A549 (cell line): ENCODE data around the gene EFNA5. TPM values are rescaled to one million over a fixed set of nuclear protein-coding genes. Genes with fewer than 3 reads are reported as not detected.

Experiments
- ATAC-seq, 2 experiments: fragments of 200-7000 bp in 1 of 2; fragments of >200 bp in 1 of 2; cut with Nextera tagmentation in 1 of 2; cut with Tn5 transposase in 1 of 2; 3 replicates each; pipeline versions ENCODE4 v1.8.0 to v1.9.1; 2018 to 2020; ENCODE audit warnings: mild to moderate bottlenecking in 1 of 2, moderate library complexity in 1 of 2
- CTCF ChIA-PET: fragments of 300-600 bp; sonication (Branson Sonifier 250); formaldehyde crosslinking; extraction: SDS; loops from one replicate; lab custom pipeline; 2021; ENCODE audit warnings: antibody characterized with exemption, inconsistent platforms; lab: Yijun Ruan, JAX
- POLR2A ChIA-PET: fragments of 350-600 bp; formaldehyde crosslinking; extraction: SDS; loops from one replicate; lab custom pipeline; 2021; ENCODE audit warnings: antibody characterized with exemption, inconsistent platforms; lab: Yijun Ruan, JAX
- DNase-seq, 2 experiments: peaks; one replicate each; pipeline versions ENCODE4 v3.0.0 to v3.0.0-alpha.2; 2011 to 2016; ENCODE audit warnings: low read depth in 1 of 2, low spot score in 1 of 2
- FAIRE-seq: peaks from 2 replicates; lab custom pipeline; 2011; peaks lifted over from hg19 to GRCh38; lab: Jason Lieb, UNC
- H3K27ac ChIP-seq, 2 experiments: fragments of >200 bp; sonication (Bioruptor Twin); formaldehyde crosslinking; 3 replicates each; pipeline ENCODE4 v1.5.1; 2016 to 2017
- H3K4me1 ChIP-seq: fragments of >200 bp; sonication (Bioruptor Twin); formaldehyde crosslinking; 3 replicates; pipeline ENCODE4 v1.6.1; 2016
- H3K4me2 ChIP-seq: fragments of >200 bp; sonication (Bioruptor Twin); formaldehyde crosslinking; 3 replicates; pipeline ENCODE4 v1.6.1; 2016
- H3K4me3 ChIP-seq: fragments of >200 bp; sonication (Bioruptor Twin); formaldehyde crosslinking; 3 replicates; pipeline ENCODE4 v1.5.1; 2016
- H3K9me3 ChIP-seq: fragments of >200 bp; sonication (Bioruptor Twin); formaldehyde crosslinking; 3 replicates; pipeline ENCODE4 v1.6.1; 2016
- FOSB ChIP-seq: fragments of 250-450 bp; sonication (Bioruptor Pico); IDR thresholded peaks from 2 replicates; pipeline ENCODE4 v1.5.0; 2020; ENCODE audit warnings: mild to moderate bottlenecking, moderate library complexity
- HES2 ChIP-seq: fragments of >200 bp; sonication (Bioruptor Twin); formaldehyde crosslinking; IDR thresholded peaks from 2 replicates; pipeline ENCODE4 v1.6.1; 2016
- HEYL ChIP-seq: fragments of 250-450 bp; sonication (Bioruptor Pico); IDR thresholded peaks from 2 replicates; pipeline ENCODE4 v1.8.0; 2021; ENCODE audit warnings: mild to moderate bottlenecking, moderate library complexity
- HMGXB4 ChIP-seq: fragments of 250-450 bp; sonication (Bioruptor Pico); IDR thresholded peaks from 2 replicates; pipeline ENCODE4 v1.5.0; 2021; ENCODE audit warnings: mild to moderate bottlenecking, moderate library complexity, borderline replicate concordance
- MAFK ChIP-seq: fragments of 450-650 bp; IDR thresholded peaks from 2 replicates; pipeline ENCODE4 v1.6.1; 2014; ENCODE audit not compliant: partially characterized antibody
- POLR2A ChIP-seq: IDR thresholded peaks from 2 replicates; pipeline ENCODE4 v1.6.1; 2012; ENCODE audit warnings: mild to moderate bottlenecking, low read length
- RAD21 ChIP-seq, 2 experiments: fragments of >200 bp in 1 of 2; sonication (Bioruptor Twin) in 1 of 2; formaldehyde crosslinking in 1 of 2; IDR thresholded peaks in 1 of 2; conservative IDR thresholded peaks in 1 of 2; 2 replicates in 1 of 2; 3 replicates in 1 of 2; pipeline ENCODE4 v1.6.1; 2012 to 2018; ENCODE audit warnings: inconsistent platforms in 1 of 2
- SREBF2 ChIP-seq: fragments of 450-650 bp; IDR thresholded peaks from 2 replicates; pipeline ENCODE4 v1.6.1; 2014; ENCODE audit warnings: mild to moderate bottlenecking, moderate library complexity
- ZC3H11A ChIP-seq: fragments of 450-650 bp; IDR thresholded peaks from 2 replicates; pipeline ENCODE4 v1.6.1; 2014; ENCODE audit warnings: antibody characterized with exemption, mild to moderate bottlenecking
- WGBS: methylation state at CpG from one replicate; pipeline ENCODE4 v1.1.6; 2017; ENCODE audit errors: missing lambda C conversion rate; 5-methylcytosine and 5-hydroxymethylcytosine counted together
- polyA plus RNA-seq, 4 experiments: library from polyadenylated mRNA; depleted of rRNA in 3 of 4; stranded (reverse); fragments of >200 nt; fragmentation: RNase III in 1 of 4; extraction: RNeasy Plus Mini Kit Qiagen cat#74134 plus additional on column Dnase treatment in 1 of 4; gene quantifications; 2 replicates in 3 of 4; 3 replicates in 1 of 4; pipeline ENCODE4 v1.2.3, GENCODE V29; 2011 to 2017
- TF ChIP-seq, protein P1 (sequence below): fragments of 250-450 bp; sonication (Bioruptor Pico); IDR thresholded peaks from 2 replicates; pipeline ENCODE4 v1.5.0; 2020; ENCODE audit warnings: low read depth, mild to moderate bottlenecking, moderate library complexity

Gene EFNA5
- polyA plus RNA-seq, 2 of the 4 experiments (the other 2 are of a cell fraction) = 8.5 to 20.7 TPM

GRCh38 chr5:107541400-107541799 is 129.3 kb downstream of the EFNA5 start:
- no peak overlapping the region for H3K4me3 ChIP-seq
- peak in 1 of 2 experiments; percentile 32 for DNase-seq
- ATAC-seq = no peak
- peak overlapping the region; percentile 85 to 90 for H3K27ac ChIP-seq
- WGBS = 82% methylated on average over 1 of the region's 1 CpG
- peak overlapping the region; percentile 71 for H3K4me2 ChIP-seq
- H3K9me3 ChIP-seq = no peaks in the 10 kb centered on the region
- FAIRE-seq = no peak
- ChIA-PET POLR2A (interaction anchor here (0.7 to 3.0 kb wide), 2 partner anchors 30 to 61 kb away, joined by 3 to 19 read pairs; no protein-coding TSS in a partner anchor), CTCF (interaction anchor here (2.0 to 2.1 kb wide), 2 partner anchors 31 to 72 kb away, joined by 7 to 8 read pairs; no protein-coding TSS in a partner anchor)
- H3K4me1 ChIP-seq = peaks cover 75% of the 10 kb centered on the region
- TF ChIP-seq MAFK (peak; percentile 21), HEYL (CRISPR knock-in tag) (no peak)

DNA sequence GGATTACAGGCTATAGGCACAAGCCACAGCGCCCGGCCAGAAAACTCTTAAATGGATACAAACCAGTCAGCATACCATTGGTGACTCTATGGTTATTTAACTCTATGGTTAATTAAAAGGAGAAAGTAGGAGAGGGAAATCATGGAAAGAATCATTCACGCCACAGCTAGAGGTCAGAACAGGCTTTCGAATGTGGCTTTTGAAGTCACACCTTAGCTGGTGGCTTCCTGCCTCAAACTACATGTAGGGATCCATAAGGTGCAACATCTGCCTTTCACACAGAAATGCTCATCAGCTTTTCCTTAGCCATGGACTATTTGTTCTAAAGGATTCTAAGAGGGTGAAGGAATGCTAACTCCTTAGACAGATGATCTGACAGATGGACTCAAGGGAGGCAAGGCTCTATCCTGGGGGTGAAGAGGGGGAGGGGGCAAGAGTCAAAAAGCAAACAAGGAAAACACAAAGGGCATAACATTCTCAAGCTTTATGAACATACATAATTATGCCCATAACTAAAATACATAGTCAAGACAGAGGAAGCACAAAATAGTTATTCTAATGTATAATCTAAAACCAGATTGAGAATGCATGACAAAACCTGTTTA is 130.9 kb downstream of the EFNA5 start:
- ATAC-seq (no peak), FAIRE-seq (no peak), DNase-seq (peak in 1 of 2 experiments; percentile 24)
- H3K4me1 ChIP-seq = peaks cover 77% of the 10 kb centered on the region
- H3K9me3 ChIP-seq = no peaks in the 10 kb centered on the region
- 93% methylated on average over 4 of the region's 4 CpGs for WGBS
- POLR2A ChIA-PET = no interaction called here
- 0 out of 5 replicates have a peak, but pooled peaks have one; percentile 3 to 20 for TF ChIP-seq RAD21 (conservative IDR thresholded peaks at IDR 0.05 in 1 of 2, IDR thresholded peaks at IDR 0.05 in 1 of 2)
- TF ChIP-seq, protein P1, sequence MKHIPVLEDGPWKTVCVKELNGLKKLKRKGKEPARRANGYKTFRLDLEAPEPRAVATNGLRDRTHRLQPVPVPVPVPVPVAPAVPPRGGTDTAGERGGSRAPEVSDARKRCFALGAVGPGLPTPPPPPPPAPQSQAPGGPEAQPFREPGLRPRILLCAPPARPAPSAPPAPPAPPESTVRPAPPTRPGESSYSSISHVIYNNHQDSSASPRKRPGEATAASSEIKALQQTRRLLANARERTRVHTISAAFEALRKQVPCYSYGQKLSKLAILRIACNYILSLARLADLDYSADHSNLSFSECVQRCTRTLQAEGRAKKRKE = no peak
- no peak for TF ChIP-seq FOSB (CRISPR knock-in tag)
- TF ChIP-seq, all 56 proteins: peak for 1
- Histone ChIP-seq H3K4me3 (no peak overlapping the region), H3K27ac (peak overlapping the region; percentile 70 to 90), H3K4me2 (peak overlapping the region; percentile 38)
- CTCF ChIA-PET = interaction anchor here (0.9 to 2.0 kb wide), 4 partner anchors 8 to 70 kb away, joined by 3 to 8 read pairs (median 4); no protein-coding TSS in a partner anchor

GRCh38 chr5:107538805-107539445 is 131.8 kb downstream of the EFNA5 start:
- ATAC-seq (no peak), FAIRE-seq (no peak), DNase-seq (no peak)
- CTCF ChIA-PET = interaction anchor here (0.7 to 1.3 kb wide), 7 partner anchors 11 to 157 kb away, joined by 3 read pairs; no protein-coding TSS in a partner anchor
- peaks cover 71% of the 10 kb centered on the region for H3K4me1 ChIP-seq
- peak overlapping the region; percentile 5; the same call in 1 of the 3 replicates for H3K4me2 ChIP-seq
- TF ChIP-seq ZC3H11A (no peak), SREBF2 (no peak)
- POLR2A ChIA-PET = no interaction called here
- peak overlapping the region; percentile 70 to 90; a peak in 5 of 6 replicates for H3K27ac ChIP-seq
- no peaks in the 10 kb centered on the region for H3K9me3 ChIP-seq
- WGBS = 93% methylated on average over 5 of the region's 5 CpGs
- H3K4me3 ChIP-seq = no peak overlapping the region

- Histone ChIP-seq H3K9me3 (no peaks in the 10 kb centered on the region), H3K27ac (peak overlapping the region; percentile 11 to 70; a peak in 4 of 6 replicates), H3K4me2 (peak overlapping the region; percentile 4; the same call in 1 of the 3 replicates), H3K4me3 (no peak overlapping the region), H3K4me1 (peaks cover 65% of the 10 kb centered on the region)
- no peak for FAIRE-seq
- CTCF ChIA-PET = interaction anchor here (0.7 to 1.1 kb wide), 5 partner anchors 10 to 156 kb away, joined by 3 read pairs; no protein-coding TSS in a partner anchor
- POLR2A ChIA-PET = no interaction called here
- TF ChIP-seq POLR2A = no peak
- TF ChIP-seq HMGXB4 (CRISPR knock-in tag) = no peak
- TF ChIP-seq HES2 = no peak
- no peak for ATAC-seq
- no peak for DNase-seq
These were observed 132.4 kb downstream of the EFNA5 start for GRCh38 chr5:107538331-107538730.
